IPS DF 4.7 (cell line): Measurements from ENCODE around the gene ZNF785.
"Not testable (repeated sequence)": the region's sequence is repeated elsewhere in the genome, so short reads cannot be mapped to it uniquely, and the experiment has no call there.

Experiments used
- DNase-seq: peaks from one replicate; pipeline ENCODE4 v3.0.0-alpha.2; 2013; ENCODE audit warnings: low spot score; ENCODE audit errors: extremely low read depth

The ZNF785 gene

DNA sequence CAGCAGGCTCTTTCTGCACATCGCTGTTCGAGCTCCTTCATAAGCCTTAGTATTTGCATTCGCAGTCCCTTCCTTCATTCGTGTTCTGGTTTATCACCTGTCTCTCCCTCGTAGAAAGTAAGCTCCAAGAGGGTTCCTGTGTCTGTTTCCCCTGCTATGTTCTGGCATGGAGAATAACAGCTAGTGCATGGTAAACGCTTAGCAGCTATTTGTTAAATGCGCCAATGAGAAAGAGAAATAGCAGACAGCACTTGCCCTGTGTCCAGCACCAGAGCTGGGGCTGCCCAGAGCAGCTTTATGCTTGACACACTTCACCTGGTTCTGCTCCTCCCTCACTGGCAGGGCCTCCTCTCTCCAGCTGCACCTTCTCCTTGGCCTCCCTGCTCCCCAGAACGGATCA is 19.5 kb downstream of the ZNF785 start:
- no peak for DNase-seq

DNA sequence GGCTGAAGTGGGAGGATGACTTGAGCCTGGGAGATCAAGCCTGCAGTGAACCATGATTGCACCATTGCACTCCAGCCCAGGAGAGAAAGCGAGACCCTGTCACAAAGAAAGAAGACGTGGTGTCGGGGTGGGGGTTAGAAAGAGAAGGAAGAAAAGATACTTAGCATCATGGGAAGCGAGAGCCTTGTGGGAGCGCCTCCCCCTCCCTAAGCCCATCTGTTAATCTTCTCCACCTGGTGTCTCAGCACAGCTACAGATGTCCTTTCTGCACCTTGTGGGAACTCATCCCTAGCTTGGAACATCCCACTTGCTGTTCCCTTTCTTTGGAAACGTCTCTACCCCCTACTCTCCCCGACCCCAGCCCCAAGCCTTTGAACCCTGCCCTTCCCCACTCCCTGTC is 20.0 kb downstream of the ZNF785 start:
- no peak for DNase-seq

DNA sequence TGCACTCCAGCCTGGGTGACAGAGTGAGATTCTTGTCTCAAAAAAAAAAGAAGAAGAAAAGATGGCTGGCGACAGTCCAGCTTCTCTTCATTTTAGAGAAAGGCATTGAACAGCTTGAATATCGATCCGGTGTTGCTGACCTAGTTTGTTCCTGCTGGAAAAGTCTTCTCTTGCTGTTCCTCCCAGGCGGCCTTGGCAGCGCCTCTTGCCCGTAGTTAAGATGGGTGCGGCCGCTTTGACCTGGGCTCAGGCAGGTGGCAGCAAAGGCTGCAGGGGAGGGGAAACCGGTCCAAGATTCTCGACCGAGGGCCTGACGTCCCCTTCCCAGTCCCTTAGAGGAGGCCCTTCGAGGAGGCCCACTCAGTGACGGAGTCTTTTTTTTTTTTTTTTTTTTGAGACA is 23.5 kb downstream of the ZNF785 start:
- no peak for DNase-seq

DNA sequence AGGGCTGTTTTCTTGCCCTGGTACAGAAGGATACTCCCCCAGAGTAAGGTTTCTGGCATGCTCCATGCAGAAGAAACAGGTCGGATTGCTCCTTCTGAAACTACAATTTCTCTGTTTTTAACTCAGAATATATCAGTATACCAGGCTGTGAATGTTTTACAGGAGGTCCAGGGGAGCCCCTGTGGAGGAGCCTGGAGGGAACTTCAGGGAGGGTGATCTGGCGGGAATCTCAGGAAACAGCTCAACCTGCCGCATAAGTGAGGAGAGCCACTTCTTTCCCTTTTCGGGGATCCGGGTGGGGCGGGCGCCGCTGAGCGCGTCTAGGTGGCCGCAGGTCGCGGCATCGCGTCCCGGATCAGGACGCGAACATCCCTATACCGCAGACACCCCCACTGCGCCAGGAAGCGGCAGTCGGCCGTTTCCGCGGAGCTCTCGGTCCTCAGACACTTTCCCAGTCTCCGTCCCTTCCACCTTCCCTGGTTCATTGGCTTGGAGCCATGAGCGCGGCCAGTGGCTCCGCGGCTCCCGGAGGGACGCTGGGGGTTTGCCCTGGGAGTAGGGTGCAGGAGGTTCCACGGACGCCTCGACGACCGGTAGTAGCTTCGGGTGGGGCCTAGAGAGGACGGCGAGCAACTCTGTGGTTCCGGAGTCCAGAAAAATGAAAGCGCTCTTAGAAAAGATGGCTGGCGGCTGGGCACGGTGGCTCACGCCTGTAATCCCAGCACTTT is 24.2 kb downstream of the ZNF785 start:
- DNase-seq, result no peak

DNA sequence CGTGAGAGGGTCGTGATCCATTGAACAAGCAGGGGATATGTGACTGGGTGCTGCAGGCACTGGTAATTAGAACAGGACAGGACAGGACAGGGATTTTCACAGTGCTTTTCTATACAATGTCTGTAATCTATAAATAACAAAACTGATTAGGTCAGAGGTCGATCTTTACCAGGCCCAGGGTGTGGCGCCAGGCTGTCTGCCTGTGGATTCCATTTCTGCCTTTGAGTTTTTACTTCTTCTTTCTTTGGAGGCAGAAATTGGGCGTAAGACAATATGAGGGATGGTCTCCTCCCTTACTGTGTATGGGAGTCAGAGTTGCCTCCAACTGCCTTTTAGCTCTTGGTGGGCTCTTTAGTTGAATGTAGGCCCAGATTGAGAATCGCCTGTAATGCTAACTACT is 25.8 kb downstream of the ZNF785 start:
- no peak for DNase-seq

DNA sequence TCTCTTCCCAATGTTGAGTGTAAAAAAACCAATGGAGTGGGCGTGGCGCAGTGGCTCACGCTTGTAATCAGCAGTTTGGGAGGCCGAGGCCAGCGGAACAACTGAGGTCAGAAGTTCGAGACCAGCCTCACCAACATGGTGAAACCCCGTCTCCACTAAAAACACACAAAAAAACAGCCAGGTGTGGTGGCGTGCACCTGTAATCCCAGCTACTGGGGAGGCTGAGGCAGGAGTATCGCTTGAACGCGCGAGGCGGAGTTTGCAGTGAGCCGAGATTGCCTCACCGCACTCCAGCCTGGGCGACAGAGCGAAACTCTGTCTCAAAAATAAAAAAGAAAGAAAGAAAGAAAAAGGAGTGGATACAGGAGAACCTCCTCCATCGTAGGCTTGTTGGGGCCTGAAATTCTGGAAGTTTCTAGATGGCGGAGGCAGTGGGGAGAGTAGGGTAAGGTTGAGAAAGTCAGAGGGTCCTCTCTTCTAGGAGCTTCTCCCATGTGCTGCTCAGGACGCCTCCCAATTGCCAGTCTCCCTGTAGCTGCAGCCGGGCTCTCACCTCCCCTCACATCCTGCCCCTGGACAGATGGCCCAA is 26.6 kb downstream of the ZNF785 start:
- DNase-seq, result no peak

DNA sequence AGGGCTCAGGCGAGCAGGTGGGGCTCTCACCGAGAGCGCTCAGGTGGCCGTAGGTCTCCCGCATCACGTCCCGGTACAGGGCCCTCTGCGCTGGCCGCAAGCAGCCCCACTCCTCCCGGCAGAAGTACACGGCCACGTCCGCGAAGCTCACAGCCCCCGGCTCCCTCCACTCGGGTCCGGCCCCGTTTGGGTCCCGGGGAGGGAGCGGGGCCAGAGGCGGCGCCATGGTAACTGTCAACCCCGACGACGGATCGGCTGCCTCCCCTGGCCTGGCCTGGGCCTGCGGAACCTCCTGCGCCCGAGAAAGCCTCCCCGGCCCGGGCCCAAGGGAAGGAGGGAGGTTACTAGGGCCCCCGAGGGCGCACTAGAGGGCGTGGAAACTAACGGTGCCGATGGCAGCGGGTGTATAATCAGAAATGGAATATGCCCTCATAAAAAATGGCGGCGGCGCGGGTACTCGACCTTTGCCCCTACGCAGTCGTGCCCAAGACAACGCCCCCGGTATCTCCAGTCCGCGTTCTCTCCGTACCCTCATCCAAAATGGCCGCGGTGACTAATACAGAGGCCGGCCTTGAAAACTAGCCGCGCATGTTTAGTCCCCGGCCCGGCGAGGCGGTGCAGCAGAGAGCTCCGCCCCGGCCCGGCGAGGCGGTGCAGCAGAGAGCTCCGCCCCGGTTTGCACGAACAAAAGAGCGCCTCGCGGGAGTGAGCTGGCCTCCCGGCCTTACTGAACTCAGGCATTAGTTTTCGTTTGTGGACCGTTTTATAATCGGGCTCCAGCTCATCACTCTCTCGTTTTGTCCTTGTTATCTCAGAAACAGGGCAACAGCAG is 27.3 kb downstream of the ZNF785 start, which contains the start of gene ZNF764:
ZNF764 (minus strand) TSS at position 418 of the 832 bp plus-strand sequence; CDS start at position 226, 192 bp downstream.
- DNase-seq, result no peak

DNA sequence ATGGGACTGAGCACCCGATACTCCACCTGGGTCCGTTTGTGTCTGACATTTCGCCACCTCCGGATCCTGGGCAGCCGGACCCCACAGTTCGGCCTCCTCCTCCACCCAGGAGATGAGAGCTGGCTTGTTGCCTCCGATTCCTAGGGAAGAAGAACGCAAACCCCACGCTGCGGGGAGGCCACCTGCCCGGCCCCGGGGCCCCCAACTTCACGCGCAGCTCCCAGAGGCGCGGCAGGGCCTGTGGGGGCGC is 27.9 kb downstream of the ZNF785 start:
- DNase-seq, result no peak

DNA sequence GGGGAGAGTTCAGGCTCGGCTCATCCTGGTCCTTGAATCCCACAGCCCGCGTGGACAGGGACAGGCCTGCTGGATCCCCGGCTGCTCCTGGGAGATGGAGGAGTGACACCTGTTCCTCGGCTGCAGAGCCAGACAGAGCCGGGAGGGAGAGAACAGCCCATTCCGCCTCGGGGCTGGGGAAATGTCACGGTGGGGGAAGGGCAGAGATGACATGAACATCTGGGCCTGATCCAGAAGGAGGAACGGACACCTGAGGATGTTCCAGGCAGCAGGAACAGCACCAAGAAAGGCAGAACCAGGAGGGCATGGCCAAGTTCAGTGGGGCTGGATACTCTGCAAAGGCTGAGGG is 29.4 kb downstream of the ZNF785 start:
- DNase-seq, result no peak

DNA sequence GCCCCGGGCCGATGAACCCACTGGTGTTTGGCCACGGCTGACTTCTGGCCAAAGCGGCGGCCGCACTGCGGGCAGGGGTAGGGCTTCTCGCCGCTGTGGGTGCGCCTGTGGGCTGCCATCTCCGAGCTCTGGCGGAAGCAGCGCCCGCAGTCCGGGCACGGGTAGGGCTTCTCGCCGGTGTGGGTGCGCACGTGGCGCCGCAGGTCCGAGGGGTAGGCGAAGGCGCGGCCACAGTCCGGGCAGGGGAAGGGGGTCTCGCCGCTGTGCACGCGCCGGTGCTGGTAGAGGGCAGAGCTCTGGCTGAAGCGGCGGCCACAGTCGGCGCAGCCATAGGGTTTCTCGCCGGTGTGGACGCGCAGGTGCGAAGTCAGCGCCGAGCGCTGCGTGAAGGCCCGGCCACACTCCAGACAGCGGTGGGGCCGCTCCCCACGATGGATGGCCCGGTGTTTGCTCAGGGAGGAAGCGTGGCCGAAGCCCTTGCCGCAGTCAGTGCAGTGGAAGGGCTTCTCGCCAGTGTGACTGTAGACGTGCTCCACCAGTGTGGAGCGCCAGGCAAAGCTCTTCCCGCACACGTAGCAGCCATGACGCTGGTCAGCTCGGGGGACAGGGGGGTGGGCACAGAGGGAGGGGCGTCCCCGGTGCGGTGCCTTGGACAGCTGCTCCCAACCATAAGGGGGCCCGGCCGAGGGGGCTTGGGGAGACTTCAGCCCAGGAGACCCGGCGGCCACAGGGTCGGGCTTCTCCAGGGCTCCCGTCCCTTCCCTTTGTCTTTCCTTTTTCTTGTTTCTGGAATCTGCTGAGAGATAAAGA is 30.0 kb downstream of the ZNF785 start:
- DNase-seq, result no peak

DNA sequence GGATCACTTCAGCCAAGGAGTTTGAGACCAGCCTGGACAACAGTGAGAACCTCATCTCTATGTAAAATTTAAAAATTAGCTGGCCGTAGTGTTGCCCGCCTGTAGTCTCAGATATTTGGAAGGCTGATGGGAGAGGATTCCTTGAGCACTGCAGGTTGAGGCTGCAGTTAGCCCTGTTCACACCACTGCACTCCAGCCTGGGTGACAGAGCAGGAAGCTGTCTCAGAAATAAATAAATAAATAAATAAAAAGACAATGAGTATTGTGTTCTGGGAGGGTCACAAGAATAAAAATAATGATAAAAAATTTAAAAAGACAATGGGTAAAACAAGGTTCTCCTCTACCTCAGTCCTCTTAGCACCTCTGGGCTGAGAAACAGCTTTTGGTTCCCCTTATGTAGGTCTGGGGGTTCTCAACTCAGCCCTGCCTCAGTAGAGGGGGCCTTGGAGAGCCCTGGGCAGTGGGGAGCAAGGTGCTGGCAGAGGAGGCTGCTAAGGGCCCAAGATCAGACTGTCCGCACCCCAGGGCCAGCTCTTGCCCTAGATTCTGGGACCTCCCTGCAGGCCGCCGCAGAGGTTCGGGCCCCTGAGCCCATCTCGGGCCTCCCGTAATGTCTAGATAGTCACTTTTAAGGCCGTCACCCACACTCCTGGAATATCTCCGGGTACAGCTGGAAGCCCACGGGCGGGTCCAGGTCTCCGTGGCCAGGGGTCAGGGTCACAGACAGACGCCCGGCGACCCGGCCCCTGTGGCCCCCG is 30.8 kb downstream of the ZNF785 start:
- DNase-seq, result no peak

DNA sequence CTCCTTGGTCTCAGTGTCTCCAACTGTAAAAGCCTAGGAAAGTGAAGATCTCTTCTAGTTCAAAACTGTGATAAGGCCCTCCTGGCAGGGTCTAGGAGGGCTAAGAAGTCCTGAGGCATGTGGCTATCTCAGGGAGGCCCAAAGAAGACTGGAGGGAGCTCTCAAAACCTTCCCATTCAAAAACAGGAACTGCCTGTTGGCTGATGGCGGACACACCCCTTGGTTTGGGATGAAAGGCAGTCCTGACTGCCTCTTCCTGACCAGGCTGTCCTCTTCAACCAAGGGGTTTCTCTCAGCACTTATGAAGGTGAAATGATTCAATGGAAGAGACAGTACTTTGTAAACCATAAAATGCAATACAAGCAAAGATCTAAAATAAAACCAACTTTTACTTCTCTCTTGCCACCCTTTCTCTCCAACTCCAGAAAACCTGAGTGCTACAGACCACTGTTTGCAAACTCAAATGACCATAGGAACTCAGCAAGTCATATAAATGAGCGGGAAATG is 32.1 kb downstream of the ZNF785 start:
- DNase-seq, result no peak

DNA sequence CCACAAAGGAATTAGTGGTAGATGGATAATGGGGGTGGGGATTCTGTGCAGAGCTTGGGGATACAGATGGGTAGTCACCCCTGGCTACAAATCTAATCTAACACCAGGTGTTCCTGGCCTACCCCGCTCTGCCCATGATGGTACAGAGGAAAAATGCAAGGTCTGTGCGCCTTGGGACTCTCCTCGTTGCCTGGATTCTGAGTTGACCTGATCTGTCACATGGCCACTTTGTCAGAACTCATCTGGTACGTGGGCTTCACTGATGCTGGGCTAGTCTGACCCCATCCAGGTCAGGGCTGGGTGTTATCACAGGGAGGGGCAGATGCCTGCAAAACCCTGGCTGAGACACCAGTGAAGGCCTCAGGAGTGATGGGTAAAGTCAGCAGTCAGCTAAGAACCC is 32.5 kb downstream of the ZNF785 start:
- DNase-seq, result no peak

DNA sequence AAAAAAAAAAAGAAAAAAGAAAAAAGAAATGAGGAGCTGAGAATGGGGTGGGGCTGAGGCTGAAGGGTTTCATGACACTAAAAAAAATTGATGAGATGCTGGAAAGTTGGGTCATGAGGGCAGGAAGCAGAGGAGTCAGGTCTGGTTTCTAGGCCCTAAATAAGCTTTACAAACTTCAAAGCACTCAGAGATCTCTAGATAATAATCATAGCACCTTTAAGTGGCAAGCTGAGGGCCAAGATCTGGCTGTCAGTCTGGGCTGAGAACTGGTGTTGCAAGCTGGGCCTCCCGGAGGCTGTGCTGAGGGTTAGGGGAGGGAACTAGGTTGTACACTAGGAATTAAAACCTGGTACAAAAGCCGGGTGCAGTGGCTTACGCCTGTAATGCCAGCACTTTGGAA is 33.7 kb downstream of the ZNF785 start:
- no peak for DNase-seq

DNA sequence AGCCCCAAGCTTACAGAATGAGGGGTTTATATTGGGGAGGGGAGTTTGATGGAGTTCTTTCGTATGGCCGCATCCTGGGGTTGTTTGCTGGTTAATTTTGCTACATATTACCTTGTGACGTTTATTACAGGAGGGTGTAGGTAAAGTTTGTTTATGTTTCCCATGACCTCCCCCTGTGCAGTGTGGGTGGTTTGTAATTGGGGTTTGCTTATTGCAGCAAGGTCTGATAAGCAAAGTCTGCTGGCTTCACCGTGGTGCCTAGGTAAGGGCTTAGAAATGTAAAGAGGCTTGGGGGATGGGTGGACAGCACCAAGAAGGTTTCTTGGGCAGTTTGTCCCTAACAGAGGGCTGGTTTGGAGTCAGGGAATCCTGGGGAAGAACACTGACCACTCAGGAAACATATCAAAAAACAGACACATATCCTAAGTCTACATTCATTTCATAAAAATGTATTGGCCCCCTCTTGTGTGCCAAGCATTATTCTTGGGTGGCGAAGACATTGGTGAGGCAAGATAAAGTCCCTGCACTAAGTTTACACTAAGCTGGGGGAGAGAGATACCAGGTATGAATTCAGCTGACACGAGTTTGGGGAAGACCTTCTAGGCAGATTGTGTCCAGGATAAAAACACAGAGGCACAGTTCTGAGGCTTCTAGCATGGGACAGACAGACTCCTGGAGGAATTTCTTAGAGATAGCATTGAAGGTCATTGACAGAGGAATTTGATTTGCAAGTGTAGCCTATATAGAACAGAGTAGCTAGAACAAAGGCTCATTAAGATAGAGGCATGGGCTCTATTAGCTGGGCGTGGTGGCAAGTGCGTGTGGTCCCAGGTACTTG is 36.9 kb downstream of the ZNF785 start:
- no peak for DNase-seq

DNA sequence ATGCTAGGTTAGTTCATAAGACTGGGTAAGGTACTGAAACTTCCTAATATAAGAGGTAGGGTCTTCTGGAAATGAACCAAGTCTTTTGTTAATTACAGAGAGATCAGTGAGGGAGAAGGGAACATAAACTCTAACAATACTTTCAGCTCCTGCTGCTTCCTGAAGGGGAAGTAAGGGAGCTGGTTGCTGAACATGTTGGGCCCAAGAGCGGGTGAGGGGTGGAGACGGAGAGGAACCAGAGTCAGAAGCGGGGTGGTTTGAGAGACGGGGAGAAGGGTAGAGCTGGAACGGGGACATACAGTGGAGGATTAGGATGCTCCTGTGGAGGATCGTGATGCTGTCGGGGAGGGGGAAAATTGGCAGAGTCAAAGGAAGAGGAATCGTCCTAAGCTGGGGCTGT is 39.4 kb downstream of the ZNF785 start:
- DNase-seq, result no peak

DNA sequence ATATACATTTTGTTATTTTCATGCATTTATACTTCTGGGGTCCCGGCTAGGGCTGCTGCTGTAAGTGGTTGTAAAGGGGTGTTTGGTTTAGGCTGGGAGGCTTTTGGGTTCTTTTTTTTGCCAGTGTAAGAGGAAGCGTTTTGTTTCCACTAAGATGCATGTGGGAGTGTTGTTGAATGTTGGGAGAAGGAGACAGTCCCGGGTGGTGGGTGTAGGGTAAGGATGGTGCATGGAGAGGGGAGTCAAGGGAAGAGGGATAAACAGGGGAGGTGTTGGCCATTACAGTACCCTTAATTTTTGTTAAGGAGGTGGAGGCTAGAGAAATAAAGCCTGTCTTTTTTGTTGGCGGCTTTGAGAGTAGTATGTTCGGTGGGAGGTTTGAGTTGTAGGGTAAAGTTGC is 42.4 kb downstream of the ZNF785 start:
- no peak for DNase-seq

DNA sequence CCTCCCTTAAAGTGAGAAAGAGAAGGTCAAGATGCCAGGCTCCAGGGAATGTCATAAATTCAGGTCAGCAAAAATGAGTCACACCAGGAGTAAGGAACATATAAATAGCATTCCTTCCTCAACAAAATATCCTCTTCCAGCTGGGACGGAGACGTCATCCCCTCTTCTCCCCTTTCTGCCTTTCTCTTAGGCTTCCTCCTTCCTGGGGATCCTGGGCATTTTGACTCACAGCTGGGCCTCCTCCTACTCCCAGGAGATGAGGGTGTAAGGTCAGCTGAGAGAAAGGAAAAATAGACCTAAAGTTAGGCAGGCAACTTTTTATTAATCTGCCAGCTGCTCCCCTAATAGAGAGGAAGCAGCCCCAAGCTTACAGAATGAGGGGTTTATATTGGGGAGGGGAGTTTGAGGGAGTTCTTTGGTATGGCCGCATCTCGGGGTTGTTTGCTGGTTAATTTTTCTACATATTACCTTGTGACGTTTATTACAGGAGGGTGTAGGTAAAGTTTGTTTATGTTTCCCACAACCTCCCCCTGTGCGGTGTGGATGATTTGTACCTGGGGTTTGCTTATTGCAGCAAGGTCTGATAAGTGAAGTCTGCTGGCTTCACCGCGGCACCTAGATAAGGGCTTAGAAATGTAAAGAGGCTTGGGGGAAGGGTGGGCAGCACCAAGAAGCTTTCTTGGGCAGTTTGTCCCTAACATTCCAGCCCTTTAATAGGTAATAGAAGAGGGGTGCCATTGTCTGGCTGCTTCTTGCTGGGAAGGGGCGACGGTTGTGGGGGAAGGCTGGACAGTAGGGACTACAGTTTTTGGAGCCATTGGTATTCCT is 43.8 kb downstream of the ZNF785 start:
- no peak for DNase-seq

DNA sequence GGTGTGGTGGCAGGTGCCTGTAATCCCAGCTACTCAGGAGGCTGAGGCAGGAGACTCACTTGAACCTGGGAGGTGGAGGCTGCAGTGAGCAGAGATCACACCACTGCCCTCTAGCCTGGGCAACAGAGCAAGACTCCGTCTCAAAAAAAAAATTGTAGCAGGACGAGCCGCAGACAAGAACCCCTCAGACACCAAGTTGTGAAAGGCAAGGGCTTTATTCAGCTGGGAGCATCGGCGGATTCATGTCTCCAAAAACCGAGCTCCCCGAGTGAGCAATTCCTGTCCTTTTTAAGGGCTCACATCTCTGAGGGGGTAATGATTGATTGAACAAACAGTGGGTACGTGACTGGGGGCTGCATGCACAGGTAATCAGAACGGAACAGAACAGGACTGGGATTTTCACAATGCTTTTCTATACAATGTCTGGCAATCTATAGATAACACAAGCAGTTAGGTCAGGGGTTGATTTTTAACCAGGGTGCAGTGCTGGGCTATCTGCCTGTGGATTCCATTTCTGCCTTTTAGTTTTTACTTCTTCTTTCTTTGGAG is 44.5 kb downstream of the ZNF785 start:
- not testable (repeated sequence) for DNase-seq
